WI38 (cell line): ENCODE results near the gene MYO1G.

Experiments
- H3K4me3 ChIP-seq: 2 replicates; pipeline ENCODE4 v1.5.1; 2011; ENCODE audit warnings: low read depth, mild to moderate bottlenecking, control low read depth, low read length
- TF ChIP-seq, protein P1 (sequence below): IDR thresholded peaks from 2 replicates; pipeline ENCODE4 v1.5.1; 2012; ENCODE audit warnings: low read depth, mild to moderate bottlenecking, control low read depth, low read length

The MYO1G gene

DNA sequence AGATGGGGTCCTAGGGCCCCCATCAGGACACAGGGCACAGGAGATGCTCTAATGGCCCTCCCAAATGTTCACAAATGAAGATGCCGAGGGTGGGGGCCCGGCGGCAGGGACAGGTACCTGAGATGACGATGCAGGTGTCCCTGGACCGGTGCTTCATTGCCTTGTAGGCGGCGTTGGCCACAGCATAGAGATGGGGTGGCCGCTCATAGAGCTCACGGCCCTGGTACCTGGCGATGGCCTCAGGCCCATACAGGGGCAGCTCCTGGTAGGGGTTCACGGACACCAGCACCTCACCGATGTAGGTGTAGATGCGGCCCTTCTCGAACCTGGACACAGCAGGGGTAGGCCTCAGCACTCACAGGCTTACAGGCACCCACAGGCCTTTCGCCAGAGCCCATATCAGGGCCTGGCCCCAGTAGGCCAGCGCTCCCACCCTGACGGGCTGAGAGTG lies 2.0 kb downstream of the MYO1G start:
- TF ChIP-seq, protein P1, sequence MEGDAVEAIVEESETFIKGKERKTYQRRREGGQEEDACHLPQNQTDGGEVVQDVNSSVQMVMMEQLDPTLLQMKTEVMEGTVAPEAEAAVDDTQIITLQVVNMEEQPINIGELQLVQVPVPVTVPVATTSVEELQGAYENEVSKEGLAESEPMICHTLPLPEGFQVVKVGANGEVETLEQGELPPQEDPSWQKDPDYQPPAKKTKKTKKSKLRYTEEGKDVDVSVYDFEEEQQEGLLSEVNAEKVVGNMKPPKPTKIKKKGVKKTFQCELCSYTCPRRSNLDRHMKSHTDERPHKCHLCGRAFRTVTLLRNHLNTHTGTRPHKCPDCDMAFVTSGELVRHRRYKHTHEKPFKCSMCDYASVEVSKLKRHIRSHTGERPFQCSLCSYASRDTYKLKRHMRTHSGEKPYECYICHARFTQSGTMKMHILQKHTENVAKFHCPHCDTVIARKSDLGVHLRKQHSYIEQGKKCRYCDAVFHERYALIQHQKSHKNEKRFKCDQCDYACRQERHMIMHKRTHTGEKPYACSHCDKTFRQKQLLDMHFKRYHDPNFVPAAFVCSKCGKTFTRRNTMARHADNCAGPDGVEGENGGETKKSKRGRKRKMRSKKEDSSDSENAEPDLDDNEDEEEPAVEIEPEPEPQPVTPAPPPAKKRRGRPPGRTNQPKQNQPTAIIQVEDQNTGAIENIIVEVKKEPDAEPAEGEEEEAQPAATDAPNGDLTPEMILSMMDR = no peak

GRCh38 chr7:44976040-44976745 lies 2.6 kb downstream of the MYO1G start:
- TF ChIP-seq, protein P1 = no peak
- no peak overlapping the region for H3K4me3 ChIP-seq

More for the DNA sequence above, 2.0 kb downstream of the MYO1G start:
- H3K4me3 ChIP-seq = no peak overlapping the region

GRCh38 chr7:44975331-44976039 lies 3.3 kb downstream of the MYO1G start:
- no peak overlapping the region for H3K4me3 ChIP-seq
- TF ChIP-seq, protein P1 = no peak

DNA sequence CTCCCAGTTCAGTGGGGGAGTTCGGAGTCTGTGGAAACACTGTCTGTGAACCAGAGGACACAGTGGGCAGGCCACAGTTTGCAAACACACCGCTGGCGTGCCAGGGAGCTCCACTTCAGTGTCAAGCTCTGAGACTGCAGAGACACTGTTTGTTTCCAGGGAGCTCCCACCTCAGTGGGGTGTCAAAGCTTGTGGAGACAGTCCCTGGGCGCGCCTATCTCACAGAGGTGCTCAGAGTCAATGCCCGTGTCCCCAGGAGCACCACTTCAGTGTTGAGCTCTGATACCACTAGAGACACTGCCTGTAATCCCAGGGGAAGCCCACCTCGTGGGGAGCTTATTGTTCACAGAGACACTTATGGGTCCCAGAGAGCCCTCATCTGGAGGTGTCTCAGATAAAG lies 4.3 kb downstream of the MYO1G start:
- H3K4me3 ChIP-seq = no peak overlapping the region
- TF ChIP-seq, protein P1 = no peak

GRCh38 chr7:44973610-44974401 lies 5.0 kb downstream of the MYO1G start:
- no peak overlapping the region for H3K4me3 ChIP-seq
- TF ChIP-seq, protein P1 = peak; percentile 81

DNA sequence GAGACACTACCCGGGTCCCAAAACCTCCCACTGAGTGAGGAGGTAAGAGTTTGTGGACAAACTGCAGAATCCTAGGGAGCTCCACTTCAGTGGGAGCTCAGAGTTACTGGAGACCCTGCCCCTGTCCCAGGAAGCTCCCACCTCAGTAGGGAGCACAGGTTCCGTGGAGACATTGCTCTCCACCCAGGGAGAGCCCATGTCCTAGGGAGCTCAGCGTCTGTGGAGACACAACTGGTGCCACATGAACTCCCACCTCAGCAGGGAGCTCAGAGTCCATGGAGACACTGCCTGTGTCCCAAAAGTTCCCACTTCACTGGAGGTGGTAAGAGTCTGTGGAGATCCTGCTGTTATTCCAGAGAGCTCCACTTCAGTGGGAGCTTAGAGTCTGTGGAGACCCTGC lies 6.3 kb downstream of the MYO1G start:
- TF ChIP-seq, protein P1 = no peak
- no peak overlapping the region for H3K4me3 ChIP-seq
